ENCODE measurements around the gene MAPK1IP1L.
"Not testable (repeated sequence)": the region's sequence is repeated elsewhere in the genome, so short reads cannot be mapped to it uniquely, and the experiment has no call there.

MAPK1IP1L gene

GRCh38 chr14:55057919-55058318 is 6.5 kb downstream of the MAPK1IP1L start:
- DNase-seq (ENCODE audit: low read depth) = no peak

GRCh38 chr14:55059333-55059732 is 7.9 kb downstream of the MAPK1IP1L start:
- no peak for DNase-seq (ENCODE audit: low read depth)

DNA sequence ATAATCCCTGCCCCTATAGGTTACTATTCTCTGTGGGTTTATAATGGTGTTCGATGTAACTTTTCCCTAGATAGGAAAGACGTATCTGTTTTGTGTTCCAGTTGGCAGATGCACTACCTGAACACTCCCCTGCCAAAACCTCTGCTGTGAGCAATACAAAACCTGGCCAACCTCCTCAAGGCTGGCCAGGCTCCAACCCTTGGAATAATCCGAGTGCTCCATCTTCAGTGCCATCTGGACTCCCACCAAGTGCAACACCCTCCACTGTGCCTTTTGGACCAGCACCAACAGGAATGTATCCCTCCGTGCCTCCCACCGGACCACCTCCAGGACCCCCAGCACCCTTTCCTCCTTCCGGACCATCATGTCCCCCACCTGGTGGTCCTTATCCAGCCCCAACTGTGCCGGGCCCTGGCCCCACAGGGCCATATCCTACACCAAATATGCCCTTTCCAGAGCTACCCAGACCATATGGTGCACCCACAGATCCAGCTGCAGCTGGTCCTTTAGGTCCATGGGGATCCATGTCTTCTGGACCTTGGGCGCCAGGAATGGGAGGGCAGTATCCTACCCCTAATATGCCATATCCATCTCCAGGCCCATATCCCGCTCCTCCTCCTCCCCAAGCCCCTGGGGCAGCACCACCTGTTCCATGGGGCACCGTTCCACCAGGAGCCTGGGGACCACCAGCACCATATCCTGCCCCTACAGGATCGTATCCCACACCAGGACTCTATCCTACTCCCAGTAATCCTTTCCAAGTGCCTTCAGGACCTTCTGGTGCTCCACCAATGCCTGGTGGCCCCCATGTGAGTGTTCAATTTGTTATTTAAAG is 11.3 kb downstream of the MAPK1IP1L start:
- no peak for DNase-seq (ENCODE audit: low read depth)

GRCh38 chr14:55064896-55065295 is 13.4 kb downstream of the MAPK1IP1L start:
- not testable (repeated sequence) for DNase-seq (ENCODE audit: low read depth)

- DNase-seq (ENCODE audit: low read depth) = no peak
Measured at GRCh38 chr14:55065411-55065810, 14.0 kb downstream of the MAPK1IP1L start.

DNA sequence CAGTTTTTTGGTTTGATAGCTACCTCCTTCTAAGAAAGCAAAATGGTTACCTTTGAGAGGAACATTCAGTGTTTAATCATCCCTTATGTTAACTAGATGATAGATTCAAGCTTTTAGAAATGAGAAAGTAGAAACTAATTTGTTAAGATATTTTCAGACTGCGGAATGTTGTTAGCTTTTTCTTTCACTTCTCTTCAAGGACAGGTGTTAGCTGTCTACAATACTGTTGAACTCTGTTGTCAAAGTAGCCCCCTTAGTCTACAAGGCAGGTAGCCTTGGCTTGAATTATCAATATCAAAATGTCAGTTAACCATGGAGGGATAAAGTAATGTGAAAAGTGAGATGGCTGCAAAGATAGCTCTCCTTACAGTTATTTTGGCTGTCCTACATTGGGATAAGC is 14.8 kb downstream of the MAPK1IP1L start:
- DNase-seq (ENCODE audit: low read depth) = no peak

DNA sequence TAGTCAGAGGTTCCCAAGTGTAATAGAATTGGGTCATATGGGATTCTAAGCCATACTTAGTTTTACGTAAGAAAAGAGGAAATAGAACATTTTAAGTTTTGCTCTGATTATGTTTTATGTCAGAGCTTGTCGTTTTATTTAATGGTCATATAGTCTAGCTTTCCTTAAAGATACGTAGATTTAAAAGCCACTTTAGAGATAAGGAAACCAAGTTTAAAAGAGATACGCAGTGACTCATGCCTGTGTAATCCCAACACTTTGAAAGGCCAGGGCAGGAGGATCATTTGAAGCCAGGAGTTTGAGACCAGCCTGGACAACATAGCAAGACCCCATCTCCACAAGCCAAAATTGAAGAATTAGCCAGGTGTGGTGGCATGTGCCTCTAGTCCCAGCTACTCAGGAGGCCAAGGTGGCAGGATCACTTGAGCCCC is 19.5 kb downstream of the MAPK1IP1L start:
- DNase-seq (ENCODE audit: low read depth) = no peak

- peak; percentile 83 for DNase-seq (ENCODE audit: low read depth)
Measured at GRCh38 chr14:55071870-55072640, 20.6 kb downstream of the MAPK1IP1L start.

DNA sequence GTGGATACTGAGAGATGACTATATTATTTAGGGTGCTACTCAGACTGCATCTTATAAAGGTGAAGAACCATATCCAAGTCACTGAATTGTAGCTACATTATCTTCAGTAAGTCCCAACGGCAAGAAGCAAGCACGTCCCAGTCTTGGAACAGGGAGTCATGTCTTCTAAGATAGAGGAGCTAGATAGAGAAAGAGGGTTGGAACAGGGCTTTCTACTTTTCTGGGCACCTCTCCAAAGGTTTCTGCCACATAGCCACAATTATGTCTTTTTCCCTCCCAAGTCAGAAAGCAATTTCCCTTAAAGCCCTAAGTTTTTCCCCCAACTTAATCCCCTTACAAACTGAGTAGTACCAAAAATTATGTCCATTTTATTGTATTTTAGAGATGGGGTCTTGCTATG is 22.4 kb downstream of the MAPK1IP1L start:
- DNase-seq (ENCODE audit: low read depth) = no peak

DNA sequence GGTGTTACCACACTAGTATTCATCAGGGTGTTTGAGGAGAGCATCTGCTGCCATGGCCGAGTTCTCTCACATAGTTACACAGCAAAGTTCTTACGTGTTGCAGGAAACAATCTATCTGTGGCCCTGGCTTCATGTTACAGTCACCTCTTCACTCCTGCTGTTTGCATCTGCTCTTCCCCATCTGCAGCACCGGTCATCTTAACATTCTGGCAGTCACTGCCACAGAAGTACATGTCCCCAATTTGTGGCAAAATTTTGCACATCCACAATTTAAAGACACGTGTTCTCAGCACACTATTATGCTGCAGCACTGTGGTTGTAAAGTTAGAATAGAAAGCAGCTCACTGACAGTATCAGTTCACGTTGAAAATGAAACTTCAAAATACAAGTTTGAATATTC is 23.2 kb downstream of the MAPK1IP1L start:
- DNase-seq (ENCODE audit: low read depth) = no peak

DNA sequence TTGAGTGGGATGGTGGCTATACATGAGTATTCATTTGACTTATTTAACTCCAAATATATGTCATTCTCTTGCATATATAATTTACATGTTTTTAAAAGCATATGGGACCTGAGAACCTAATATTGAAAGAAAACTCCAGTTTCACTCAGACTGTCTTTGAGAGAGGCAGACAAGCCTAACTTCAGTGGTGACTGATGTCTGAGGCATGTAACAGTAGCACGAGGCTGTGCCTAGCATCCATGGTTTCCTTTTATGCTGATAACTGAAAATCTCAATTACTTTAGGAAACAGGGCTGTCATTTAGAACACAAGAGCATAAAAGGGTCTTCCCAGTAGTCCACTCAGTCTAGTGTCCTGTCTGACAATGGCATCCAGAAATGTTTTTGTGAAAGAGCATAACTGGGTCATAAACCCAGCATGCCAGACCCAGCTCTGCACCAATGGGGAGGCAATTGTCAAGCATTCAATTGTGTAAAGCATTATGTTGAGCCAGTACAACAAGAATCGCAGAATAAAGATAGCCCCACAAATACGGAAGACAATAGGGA is 24.3 kb downstream of the MAPK1IP1L start:
- DNase-seq (ENCODE audit: low read depth) = no peak

DNA sequence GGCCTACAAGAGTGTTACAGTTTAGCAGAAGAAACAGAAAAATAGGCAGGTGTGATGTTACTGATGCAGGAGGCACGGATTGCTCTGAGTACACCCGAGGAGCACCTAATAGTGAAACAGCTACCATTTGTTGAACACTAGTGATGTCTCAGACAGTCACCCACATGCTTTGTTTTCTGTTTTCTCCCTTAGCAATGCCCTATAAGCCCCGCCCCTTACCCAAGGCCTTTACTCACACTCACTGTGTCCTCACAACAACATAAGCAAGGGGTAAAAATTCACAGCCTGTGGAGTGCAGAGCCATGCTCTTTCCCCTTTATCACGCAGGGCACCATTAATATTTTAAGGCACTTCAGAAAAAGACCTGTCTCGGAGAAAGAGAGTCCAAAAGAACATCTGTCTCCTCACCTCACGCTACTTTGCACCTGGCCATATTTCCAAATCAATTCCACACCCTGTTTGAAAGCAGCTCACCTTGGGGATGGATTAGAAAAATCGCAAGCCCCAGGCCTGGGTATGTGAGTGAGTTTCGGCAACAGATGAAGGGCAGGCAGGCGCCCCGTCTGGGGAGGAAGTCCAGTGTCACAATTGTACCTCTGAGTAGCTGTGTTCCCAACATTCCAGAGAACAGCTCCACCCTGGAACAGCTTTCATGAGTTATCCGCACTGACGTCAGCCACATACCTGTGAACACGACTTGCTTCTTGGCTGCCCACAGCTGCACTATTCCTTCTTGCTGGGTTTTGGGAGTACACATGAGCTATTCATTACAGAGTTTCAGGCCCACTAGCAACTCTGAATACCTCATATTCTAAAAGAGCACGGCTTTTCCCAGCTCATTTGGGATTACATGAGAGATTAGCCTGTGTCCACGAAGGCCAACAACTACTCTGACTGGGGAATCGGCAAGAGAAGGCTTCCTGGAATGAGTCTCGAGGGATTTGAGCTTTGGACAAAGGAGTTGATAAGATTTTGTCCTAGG is 26.0 kb downstream of the MAPK1IP1L start:
- no peak for DNase-seq (ENCODE audit: low read depth)

DNA sequence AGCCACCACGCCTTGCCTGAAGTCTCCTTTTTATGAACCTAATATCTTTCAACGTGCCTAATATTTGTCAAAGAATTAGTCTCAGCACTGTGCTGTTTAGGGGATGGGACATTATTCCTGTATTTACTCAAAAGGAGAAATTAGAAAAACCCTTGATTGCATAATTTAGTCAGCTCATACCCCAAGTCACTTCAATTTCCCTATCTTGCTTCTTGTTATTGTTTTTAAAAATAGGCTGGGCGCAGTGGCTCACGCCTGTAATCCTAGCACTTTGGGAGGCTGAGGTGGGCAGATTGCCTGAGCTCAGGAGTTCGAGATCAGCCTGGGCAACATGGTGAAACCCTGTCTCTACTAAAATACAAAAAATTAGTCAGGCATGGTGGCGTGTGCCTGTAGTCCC is 28.5 kb downstream of the MAPK1IP1L start:
- DNase-seq (ENCODE audit: low read depth) = not testable (repeated sequence)

- DNase-seq (ENCODE audit: low read depth) = no peak
Measured at GRCh38 chr14:55084401-55085059, 33.1 kb downstream of the MAPK1IP1L start.

DNA sequence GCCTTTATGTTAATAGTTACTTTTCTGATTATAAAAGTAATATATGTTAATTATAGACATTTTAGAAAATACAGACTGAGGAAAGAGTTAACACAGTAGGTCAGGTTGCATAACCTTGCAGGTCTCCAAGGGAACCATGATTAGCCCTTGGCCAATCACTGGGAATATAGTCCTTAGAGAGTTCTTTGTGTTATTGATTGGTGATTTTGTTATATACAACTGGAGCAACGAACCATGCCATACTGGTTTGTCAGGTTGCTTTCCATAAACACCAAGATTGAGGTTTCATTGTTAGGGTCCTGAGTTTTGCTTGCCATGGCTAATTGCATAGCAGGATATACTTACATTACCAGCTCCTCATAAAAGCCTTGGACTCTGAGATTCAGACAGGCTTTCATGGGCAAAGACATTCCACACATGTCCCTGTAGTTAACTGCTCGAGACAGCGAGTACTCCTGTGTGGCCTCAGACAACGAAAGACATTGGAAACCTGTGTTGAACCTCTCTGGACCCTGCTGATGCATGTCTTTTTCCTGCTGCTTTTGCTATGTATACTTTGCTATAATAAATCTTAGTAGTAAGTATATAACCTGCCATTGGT is 33.7 kb downstream of the MAPK1IP1L start:
- DNase-seq (ENCODE audit: low read depth) = no peak

- DNase-seq (ENCODE audit: low read depth) = no peak
Measured at GRCh38 chr14:55086938-55087337, 35.5 kb downstream of the MAPK1IP1L start.

GRCh38 chr14:55088356-55088755 is 36.9 kb downstream of the MAPK1IP1L start:
- DNase-seq (ENCODE audit: low read depth) = no peak

DNA sequence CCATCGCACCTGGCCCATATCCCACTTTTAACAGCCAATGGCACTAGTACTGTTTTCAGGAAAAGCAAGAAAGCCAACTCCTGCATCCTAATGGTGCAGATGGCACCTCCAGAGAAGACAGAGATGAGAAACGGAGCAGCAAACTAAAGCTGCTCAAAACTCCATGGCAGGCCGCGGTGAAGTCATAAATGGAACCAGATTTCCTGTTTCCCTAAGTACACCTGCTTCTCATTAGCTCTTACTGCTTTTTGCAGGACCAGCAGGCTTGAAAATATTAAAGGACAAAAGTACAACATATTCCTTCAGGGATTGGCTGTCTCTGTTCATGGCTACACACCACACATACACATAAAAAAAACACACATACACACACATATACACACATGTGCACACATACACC is 40.9 kb downstream of the MAPK1IP1L start:
- no peak for DNase-seq (ENCODE audit: low read depth)

DNA sequence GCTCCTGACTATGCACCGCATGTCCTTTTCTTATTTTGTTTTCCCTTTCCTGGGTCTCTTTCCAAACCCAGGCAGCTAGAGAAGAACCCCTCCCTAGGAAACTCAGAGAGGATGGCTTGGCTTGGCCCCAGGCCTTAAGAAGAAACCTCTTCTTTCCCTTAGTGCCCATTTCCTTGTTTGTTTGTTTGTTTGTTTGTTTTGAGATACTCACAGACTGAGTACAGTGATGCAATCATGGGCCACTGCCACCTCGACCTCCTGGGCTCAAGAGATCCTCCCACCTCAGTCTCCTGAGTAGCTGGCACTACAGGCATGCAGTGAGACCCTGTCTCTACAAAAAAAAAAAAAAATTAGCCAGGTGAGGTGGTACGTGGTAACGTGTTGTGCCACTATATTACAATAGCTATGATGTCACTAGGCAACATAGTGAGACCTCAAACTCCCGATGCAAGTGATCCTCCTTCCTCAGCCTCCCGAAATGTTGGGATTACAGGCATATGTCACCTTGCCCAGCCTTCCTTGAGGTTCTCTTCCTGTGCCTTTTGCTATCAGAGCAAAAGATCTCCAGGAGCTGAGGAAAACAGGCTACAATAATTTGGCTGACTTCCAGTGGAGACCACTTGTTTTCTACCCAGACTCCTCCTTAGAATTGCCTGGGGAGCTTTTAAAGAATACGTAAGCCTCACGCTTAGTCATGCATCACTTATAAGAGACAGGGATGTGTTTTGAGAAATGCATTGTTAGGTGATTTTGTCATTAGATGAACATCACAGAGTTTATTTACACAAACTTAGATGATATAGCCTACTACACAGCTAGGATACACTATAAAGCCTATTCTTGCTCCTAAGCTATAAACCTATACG is 43.1 kb downstream of the MAPK1IP1L start:
- DNase-seq (ENCODE audit: low read depth) = no peak
